Calu3 (cell line): ENCODE measurements around the gene THOC6. TPM values are rescaled to one million over a fixed set of nuclear protein-coding genes. Genes with fewer than 3 reads are reported as not detected.

Source experiments
- BruUV-seq: library from RNA; stranded (reverse); fragments of 400-500 nt; replicated peaks from 2 replicates; lab custom pipeline; 2021; lab: Mats Ljungman, UMichigan
- CTCF ChIA-PET: fragments of 300-600 bp; sonication (Branson Sonifier 250); formaldehyde crosslinking; loops from one replicate; lab custom pipeline; 2022; ENCODE audit warnings: antibody characterized with exemption; lab: Charles Lee
- DNase-seq: peaks from one replicate; pipeline ENCODE4 v3.0.0; 2022
- H3K27ac Mint-ChIP-seq: one replicate; pipeline ENCODE4 v1.8.0; 2022; ENCODE audit warnings: mixed read lengths; ENCODE audit not compliant: unreplicated experiment
- H3K27me3 Mint-ChIP-seq: one replicate; pipeline ENCODE4 v1.8.0; 2022; ENCODE audit warnings: mixed read lengths; ENCODE audit not compliant: unreplicated experiment
- H3K36me3 Mint-ChIP-seq: one replicate; pipeline ENCODE4 v1.8.0; 2022; ENCODE audit warnings: mild to moderate bottlenecking, moderate library complexity, mixed read lengths; ENCODE audit not compliant: insufficient read depth, unreplicated experiment
- H3K4me1 Mint-ChIP-seq: one replicate; pipeline ENCODE4 v1.8.0; 2022; ENCODE audit warnings: mild to moderate bottlenecking, low read depth, mixed read lengths; ENCODE audit not compliant: unreplicated experiment
- H3K4me3 Mint-ChIP-seq: one replicate; pipeline ENCODE4 v1.8.0; 2022; ENCODE audit warnings: mild to moderate bottlenecking, low read depth, moderate library complexity, mixed read lengths; ENCODE audit not compliant: unreplicated experiment
- H3K9me3 Mint-ChIP-seq: one replicate; pipeline ENCODE4 v1.8.0; 2022; ENCODE audit warnings: low read depth, mixed read lengths; ENCODE audit not compliant: unreplicated experiment
- CTCF ChIP-seq: fragments of 200-600 bp; IDR thresholded peaks from one replicate; pipeline ENCODE4 v1.8.0; 2022; ENCODE audit warnings: antibody characterized with exemption; ENCODE audit not compliant: unreplicated experiment
- intact Hi-C: fragments of 100-400 bp; cut with micrococcal nuclease; formaldehyde crosslinking; loops from one replicate; pipeline ENCODE4 v1.10.0; 2022; ENCODE audit not compliant: unreplicated experiment
- total RNA-seq: library from RNA; stranded (reverse); gene quantifications from 2 replicates; pipeline ENCODE4 v1.2.3, GENCODE V29; 2022

Gene THOC6
- total RNA-seq, 1 experiment from 2014 or later: 50.8 TPM

GRCh38 chr16:3063625-3064386, 40.0 kb downstream of the THOC6 start:
- TF ChIP-seq CTCF: no peak
- H3K36me3 Mint-ChIP-seq: peaks cover 20% of the 10 kb centered on the region
- H3K27ac Mint-ChIP-seq: no peak overlapping the region
- intact Hi-C loops: loop anchor here (2.0 kb wide), 1 partner anchor 43 kb away; no protein-coding TSS in a partner anchor
- no peak for DNase-seq
- BruUV-seq: no TSS peak
- no peak overlapping the region for H3K4me3 Mint-ChIP-seq
- CTCF ChIA-PET: interaction anchor here (0.7 to 1.1 kb wide), 2 partner anchors 43 to 66 kb away, joined by 3 read pairs; no protein-coding TSS in a partner anchor
- no peaks in the 10 kb centered on the region for H3K27me3 Mint-ChIP-seq
- H3K9me3 Mint-ChIP-seq: peaks cover 2% of the 10 kb centered on the region
- H3K4me1 Mint-ChIP-seq: peaks cover 22% of the 10 kb centered on the region

GRCh38 chr16:3065069-3065741, 41.4 kb downstream of the THOC6 start, which contains the start of gene IL32:
Gene IL32 (plus strand): TSS chr16:3065640. CDS start chr16:3065812, 172 bp downstream.
- H3K9me3 Mint-ChIP-seq: peaks cover 2% of the 10 kb centered on the region
- intact Hi-C loops: loop anchor here (2.0 kb wide), 1 partner anchor 42 kb away; no protein-coding TSS in a partner anchor
- H3K27ac Mint-ChIP-seq: peak within 1 kb of the TSS; percentile 77
- DNase-seq: peak; percentile 80
- CTCF ChIA-PET: interaction anchor here (1.0 to 1.3 kb wide), 3 partner anchors 10 to 34 kb away, joined by 4 read pairs; no protein-coding TSS in a partner anchor
- no peak for TF ChIP-seq CTCF
- no peaks in the 10 kb centered on the region for H3K27me3 Mint-ChIP-seq
- peaks cover 22% of the 10 kb centered on the region for H3K4me1 Mint-ChIP-seq
- peaks cover 16% of the 10 kb centered on the region for H3K36me3 Mint-ChIP-seq
- H3K4me3 Mint-ChIP-seq: peak within 1 kb of the TSS; percentile 72
- BruUV-seq: no TSS peak

- CTCF ChIA-PET: interaction anchor here (1.2 to 1.3 kb wide), 2 partner anchors 12 to 34 kb away, joined by 4 read pairs; no protein-coding TSS in a partner anchor
- H3K4me3 Mint-ChIP-seq: peak overlapping the region; percentile 72
Measured at GRCh38 chr16:3065742-3066439, 42.1 kb downstream of the THOC6 start.

More at GRCh38 chr16:3065742-3066439, 42.1 kb downstream of the THOC6 start:
- TSS peak; percentile 53 for BruUV-seq
- H3K36me3 Mint-ChIP-seq: peaks cover 16% of the 10 kb centered on the region
- TF ChIP-seq CTCF: no peak
- H3K27me3 Mint-ChIP-seq: no peaks in the 10 kb centered on the region
- intact Hi-C loops: loop anchor here (2.0 kb wide), 1 partner anchor 41 kb away; no protein-coding TSS in a partner anchor
- H3K9me3 Mint-ChIP-seq: peaks cover 2% of the 10 kb centered on the region
- peaks cover 22% of the 10 kb centered on the region for H3K4me1 Mint-ChIP-seq
- no peak for DNase-seq
- H3K27ac Mint-ChIP-seq: peak overlapping the region; percentile 77
